ENCODE data around the gene XRCC3. TPM values are rescaled to one million over a fixed set of nuclear protein-coding genes. Genes with fewer than 3 reads are reported as not detected.

The XRCC3 gene
- total and polyA plus RNA-seq, 2 of the 8 experiments (the other 6 are each of a cell fraction or from before 2014, with no cell fraction given), result 36.9 to 41.8 TPM

DNA sequence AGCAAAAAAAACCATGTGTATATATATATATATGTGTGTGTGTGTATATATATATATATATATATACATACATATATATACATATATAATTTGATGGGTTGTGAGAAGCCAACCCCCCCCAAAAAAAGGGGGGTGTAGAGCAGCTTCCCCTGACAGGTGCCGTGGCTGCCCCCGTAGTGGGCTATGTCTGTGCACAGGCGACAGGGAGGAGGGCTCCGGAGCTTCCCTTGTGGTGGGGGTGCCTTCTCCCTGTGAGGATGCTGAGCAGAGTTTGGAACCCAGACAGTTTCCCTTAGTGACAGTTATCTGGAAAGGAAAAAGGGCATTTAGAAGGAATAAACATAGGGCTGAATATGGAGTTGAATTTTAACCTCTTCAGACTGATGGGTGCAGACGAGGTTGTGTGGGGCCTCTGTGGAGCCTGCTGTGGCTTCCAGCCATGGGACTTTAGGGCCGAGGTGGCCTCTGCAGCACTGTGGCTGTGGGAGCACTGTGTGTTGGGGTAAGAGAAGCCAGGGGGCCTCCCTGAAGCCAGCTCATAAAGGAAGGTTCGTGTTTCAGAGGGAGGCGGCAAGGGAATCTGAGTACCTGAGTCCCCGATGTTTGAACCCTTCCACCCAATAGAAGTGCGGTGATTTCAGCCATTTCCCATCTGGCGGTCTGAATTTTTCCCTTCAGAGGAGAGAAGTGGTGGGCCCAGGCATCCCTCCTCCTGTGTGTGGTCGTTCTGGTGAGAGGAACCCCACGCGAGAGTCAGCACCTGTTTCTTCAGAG is 19.8 kb downstream of the XRCC3 start (continued):
- TF ChIP-seq EGR1 (IDR thresholded peaks at IDR 0.05; ENCODE audit: borderline replicate concordance, low read depth, low read length) (no peak), POLR2A (IDR thresholded peaks at IDR 0.05; ENCODE audit: control extremely low read depth in 1 of 2, low read depth in 2 of 2, low read length in 2 of 2) (no peak), SUZ12 (IDR thresholded peaks at IDR 0.05; ENCODE audit: low read length) (no peak), NRF1 (IDR thresholded peaks at IDR 0.05; ENCODE audit: low read depth, low read length) (no peak), SRF (IDR thresholded peaks at IDR 0.05; ENCODE audit: low read depth, low read length) (no peak), ATF2 (IDR thresholded peaks at IDR 0.05; ENCODE audit: low read length) (no peak), TEAD4 (IDR thresholded peaks at IDR 0.05; ENCODE audit: low read depth, low read length) (no peak)
- TF ChIP-seq, protein P1, sequence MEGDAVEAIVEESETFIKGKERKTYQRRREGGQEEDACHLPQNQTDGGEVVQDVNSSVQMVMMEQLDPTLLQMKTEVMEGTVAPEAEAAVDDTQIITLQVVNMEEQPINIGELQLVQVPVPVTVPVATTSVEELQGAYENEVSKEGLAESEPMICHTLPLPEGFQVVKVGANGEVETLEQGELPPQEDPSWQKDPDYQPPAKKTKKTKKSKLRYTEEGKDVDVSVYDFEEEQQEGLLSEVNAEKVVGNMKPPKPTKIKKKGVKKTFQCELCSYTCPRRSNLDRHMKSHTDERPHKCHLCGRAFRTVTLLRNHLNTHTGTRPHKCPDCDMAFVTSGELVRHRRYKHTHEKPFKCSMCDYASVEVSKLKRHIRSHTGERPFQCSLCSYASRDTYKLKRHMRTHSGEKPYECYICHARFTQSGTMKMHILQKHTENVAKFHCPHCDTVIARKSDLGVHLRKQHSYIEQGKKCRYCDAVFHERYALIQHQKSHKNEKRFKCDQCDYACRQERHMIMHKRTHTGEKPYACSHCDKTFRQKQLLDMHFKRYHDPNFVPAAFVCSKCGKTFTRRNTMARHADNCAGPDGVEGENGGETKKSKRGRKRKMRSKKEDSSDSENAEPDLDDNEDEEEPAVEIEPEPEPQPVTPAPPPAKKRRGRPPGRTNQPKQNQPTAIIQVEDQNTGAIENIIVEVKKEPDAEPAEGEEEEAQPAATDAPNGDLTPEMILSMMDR (IDR thresholded peaks at IDR 0.05; ENCODE audit: control extremely low read depth in 1 of 3, insufficient read depth in 1 of 3, low read depth in 1 of 3, low read length in 3 of 3), result no peak

Data from H1 (cell line).